OCI-LY7 (cell line): ENCODE data around the gene KLHL33. TPM values are rescaled to one million over a fixed set of nuclear protein-coding genes. Genes with fewer than 3 reads are reported as not detected.

Experiments used
- BruUV-seq: library from RNA; stranded (reverse); fragments of 400-500 nt; replicated peaks from 2 replicates; lab custom pipeline; 2021; lab: Mats Ljungman, UMichigan
- CTCF ChIA-PET: fragments of 300-600 bp; sonication (Branson Sonifier 250); formaldehyde crosslinking; loops from one replicate; lab custom pipeline; 2022; ENCODE audit warnings: antibody characterized with exemption; ENCODE audit not compliant: unreplicated experiment; lab: Charles Lee
- POLR2A ChIA-PET: fragments of 300-600 bp; sonication (Branson Sonifier 250); formaldehyde crosslinking; loops from one replicate; lab custom pipeline; 2022; ENCODE audit warnings: antibody characterized with exemption; lab: Charles Lee
- DNase-seq: peaks from one replicate; pipeline ENCODE4 v3.0.0-alpha.2; 2015; ENCODE audit warnings: low spot score
- H2AFZ ChIP-seq: fragments of 200-600 bp; sonication (generic), shearing (Covaris generic); 2 replicates; pipeline ENCODE4 v1.6.1; 2014; ENCODE audit warnings: mild to moderate bottlenecking, antibody characterized with exemption, low read length, moderate library complexity
- H3K27ac ChIP-seq: fragments of 200-600 bp; sonication (generic); 2 replicates; pipeline ENCODE4 v1.5.1; 2014; ENCODE audit warnings: mixed run types, low read depth, mild to moderate bottlenecking, moderate library complexity, low read length, inconsistent platforms; ENCODE audit not compliant: poor library complexity, severe bottlenecking
- H3K36me3 ChIP-seq: fragments of 200-600 bp; sonication (generic); 2 replicates; pipeline ENCODE4 v1.6.1; 2014; ENCODE audit warnings: mild to moderate bottlenecking, antibody characterized with exemption, low read length, moderate library complexity, mixed read lengths; ENCODE audit not compliant: insufficient read depth
- H3K4me1 ChIP-seq: fragments of 200-600 bp; sonication (generic); 2 replicates; pipeline ENCODE4 v1.5.1; 2014; ENCODE audit warnings: mild to moderate bottlenecking, low read length; ENCODE audit not compliant: insufficient read depth, poor library complexity, severe bottlenecking
- H3K4me2 ChIP-seq: fragments of 200-600 bp; sonication (generic); 2 replicates; pipeline ENCODE4 v1.6.1; 2014; ENCODE audit warnings: mild to moderate bottlenecking, low read length
- H3K4me3 ChIP-seq: fragments of 200-600 bp; sonication (generic); 2 replicates; pipeline ENCODE4 v1.5.1; 2014; ENCODE audit warnings: mild to moderate bottlenecking, low read depth, low read length; ENCODE audit not compliant: poor library complexity, severe bottlenecking
- H3K79me2 ChIP-seq: fragments of 200-600 bp; sonication (generic); 2 replicates; pipeline ENCODE4 v1.6.1; 2016; ENCODE audit warnings: low read depth, mild to moderate bottlenecking, low read length, moderate library complexity, mixed read lengths; ENCODE audit not compliant: insufficient read depth
- H3K9me2 ChIP-seq: fragments of 200-600 bp; sonication (generic); 2 replicates; pipeline ENCODE4 v1.6.1; 2016; ENCODE audit warnings: mild to moderate bottlenecking, low read length, mixed read lengths; ENCODE audit not compliant: insufficient read depth
- H3K9me3 ChIP-seq: fragments of 200-600 bp; sonication (generic); 2 replicates; pipeline ENCODE4 v1.6.1; 2014; ENCODE audit warnings: mild to moderate bottlenecking, mixed run types, low read length, mixed read lengths
- H4K20me1 ChIP-seq: fragments of 200-600 bp; sonication (generic); 2 replicates; pipeline ENCODE4 v1.6.1; 2014; ENCODE audit warnings: mild to moderate bottlenecking, antibody characterized with exemption, low read length, moderate library complexity, mixed read lengths; ENCODE audit not compliant: insufficient read depth
- CTCF ChIP-seq: fragments of 200-600 bp; sonication (generic); conservative IDR thresholded peaks from 2 replicates; pipeline ENCODE4 v1.5.1; 2014; ENCODE audit warnings: mild to moderate bottlenecking, antibody characterized with exemption, low read length, moderate library complexity, mixed read lengths
- EZH2phosphoT487 ChIP-seq: fragments of 200-600 bp; sonication (generic); IDR thresholded peaks from 2 replicates; pipeline ENCODE4 v1.6.1; 2018; ENCODE audit warnings: low read depth, borderline replicate concordance, mild to moderate bottlenecking, mixed run types, antibody characterized with exemption, low read length, moderate library complexity, mixed read lengths
- intact Hi-C: fragments of 100-400 bp; cut with micrococcal nuclease; formaldehyde crosslinking; loops from one replicate; pipeline ENCODE4 v1.10.0; 2022; ENCODE audit not compliant: unreplicated experiment
- total RNA-seq, 2 experiments: library from RNA; depleted of rRNA in 1 of 2; stranded (reverse); fragments of >200 nt in 1 of 2; shearing (Covaris generic) in 1 of 2; gene quantifications; 2 replicates each; pipeline ENCODE4 v1.2.3, GENCODE V29; 2014 to 2022

The KLHL33 gene
- total RNA-seq, 2 experiments from 2014 or later = 0.11 TPM; not detected in 1

- H4K20me1 ChIP-seq = no peaks in the 10 kb centered on the region
- H2AFZ ChIP-seq = no peak overlapping the region
- TF ChIP-seq CTCF (no peak), EZH2phosphoT487 (no peak)
- POLR2A ChIA-PET = interaction anchor here (1.0 kb wide), 1 partner anchor 13 kb away, joined by 3 read pairs; no protein-coding TSS in a partner anchor
- H3K27ac ChIP-seq = no peak overlapping the region
- no peaks in the 10 kb centered on the region for H3K9me3 ChIP-seq
- no peak for DNase-seq
- no peak overlapping the region for H3K4me3 ChIP-seq
- intact Hi-C loops = loop anchor here (5.0 kb wide), 1 partner anchor 34 kb away; no protein-coding TSS in a partner anchor
- H3K4me2 ChIP-seq = no peak overlapping the region
- H3K79me2 ChIP-seq = no peaks in the 10 kb centered on the region
- no peaks in the 10 kb centered on the region for H3K4me1 ChIP-seq
- no TSS peak for BruUV-seq
- CTCF ChIA-PET = no interaction called here
- peaks cover 43% of the 10 kb centered on the region; the same call in 1 of the 2 replicates for H3K36me3 ChIP-seq
- no peaks in the 10 kb centered on the region for H3K9me2 ChIP-seq
These were observed 44.5 kb downstream of the KLHL33 start for GRCh38 chr14:20391505-20391904.

- Histone ChIP-seq H3K9me3 (no peaks in the 10 kb centered on the region), H2AFZ (no peak overlapping the region), H3K4me1 (no peaks in the 10 kb centered on the region), H3K4me2 (no peak overlapping the region), H3K27ac (no peak overlapping the region), H4K20me1 (no peaks in the 10 kb centered on the region), H3K4me3 (no peak overlapping the region), H3K79me2 (no peaks in the 10 kb centered on the region), H3K9me2 (no peaks in the 10 kb centered on the region), H3K36me3 (peaks cover 46% of the 10 kb centered on the region; the same call in 1 of the 2 replicates)
- BruUV-seq = no TSS peak
- ChIA-PET CTCF (no interaction called here), POLR2A (interaction anchor here (1.0 kb wide), 1 partner anchor 28 kb away, joined by 5 read pairs; no protein-coding TSS in a partner anchor)
- TF ChIP-seq EZH2phosphoT487 = no peak
- no peak for TF ChIP-seq CTCF
- intact Hi-C loops = no loop called here
- no peak for DNase-seq
These were observed 47.8 kb downstream of the KLHL33 start for GRCh38 chr14:20388159-20388558.

- Histone ChIP-seq H3K9me3 (no peaks in the 10 kb centered on the region), H3K27ac (no peak overlapping the region)
These were observed 48.4 kb downstream of the KLHL33 start for GRCh38 chr14:20387576-20387975.

More at GRCh38 chr14:20387576-20387975, 48.4 kb downstream of the KLHL33 start:
- no peaks in the 10 kb centered on the region for H3K4me1 ChIP-seq
- intact Hi-C loops = no loop called here
- ChIA-PET POLR2A (interaction anchor here (0.8 to 1.0 kb wide), 2 partner anchors 28 to 293 kb away, joined by 3 to 5 read pairs; no protein-coding TSS in a partner anchor), CTCF (no interaction called here)
- TF ChIP-seq CTCF = no peak
- no peak for TF ChIP-seq EZH2phosphoT487
- no peak overlapping the region for H3K4me2 ChIP-seq
- no peak for DNase-seq
- H3K79me2 ChIP-seq = no peaks in the 10 kb centered on the region
- BruUV-seq = no TSS peak
- no peaks in the 10 kb centered on the region for H4K20me1 ChIP-seq
- H3K36me3 ChIP-seq = peaks cover 44% of the 10 kb centered on the region; the same call in 1 of the 2 replicates
- no peak overlapping the region for H2AFZ ChIP-seq
- no peak overlapping the region for H3K4me3 ChIP-seq
- no peaks in the 10 kb centered on the region for H3K9me2 ChIP-seq
